Measurements from ENCODE around the gene UCP3.

The UCP3 gene

DNA sequence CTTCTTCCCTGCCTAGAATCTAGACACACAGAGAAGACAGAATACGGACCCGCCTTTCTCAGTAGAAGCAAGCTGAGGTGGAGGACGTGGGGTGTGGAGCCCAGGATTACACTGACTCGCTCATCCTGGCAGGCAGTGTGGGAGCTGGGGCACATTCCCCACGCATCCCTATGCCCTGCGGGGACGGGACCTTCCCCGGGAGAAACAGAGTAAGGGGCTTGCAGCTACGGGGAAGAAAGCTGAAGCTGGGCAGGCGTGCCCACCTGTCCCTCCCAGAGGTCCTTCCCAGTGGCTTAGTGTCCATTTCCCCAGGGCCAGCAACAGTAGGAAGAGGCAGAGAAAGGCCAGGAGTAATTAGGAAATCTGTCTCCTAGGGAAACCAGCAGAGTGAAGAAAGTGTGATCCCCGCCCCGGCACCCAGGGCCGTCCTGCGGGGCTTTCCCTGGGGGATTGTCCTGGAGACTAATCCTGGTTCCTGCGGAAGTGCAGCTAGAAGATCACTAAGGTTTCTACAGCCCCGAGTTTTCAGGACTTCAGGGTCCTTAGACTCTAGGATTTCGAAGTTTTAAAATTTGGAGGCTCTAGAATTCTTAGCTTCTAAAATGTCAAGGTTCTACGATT is 50.3 kb downstream of the UCP3 start:
- FAIRE-seq, result no peak
- no peak for DNase-seq (ENCODE audit: insufficient read length, low spot score)

DNA sequence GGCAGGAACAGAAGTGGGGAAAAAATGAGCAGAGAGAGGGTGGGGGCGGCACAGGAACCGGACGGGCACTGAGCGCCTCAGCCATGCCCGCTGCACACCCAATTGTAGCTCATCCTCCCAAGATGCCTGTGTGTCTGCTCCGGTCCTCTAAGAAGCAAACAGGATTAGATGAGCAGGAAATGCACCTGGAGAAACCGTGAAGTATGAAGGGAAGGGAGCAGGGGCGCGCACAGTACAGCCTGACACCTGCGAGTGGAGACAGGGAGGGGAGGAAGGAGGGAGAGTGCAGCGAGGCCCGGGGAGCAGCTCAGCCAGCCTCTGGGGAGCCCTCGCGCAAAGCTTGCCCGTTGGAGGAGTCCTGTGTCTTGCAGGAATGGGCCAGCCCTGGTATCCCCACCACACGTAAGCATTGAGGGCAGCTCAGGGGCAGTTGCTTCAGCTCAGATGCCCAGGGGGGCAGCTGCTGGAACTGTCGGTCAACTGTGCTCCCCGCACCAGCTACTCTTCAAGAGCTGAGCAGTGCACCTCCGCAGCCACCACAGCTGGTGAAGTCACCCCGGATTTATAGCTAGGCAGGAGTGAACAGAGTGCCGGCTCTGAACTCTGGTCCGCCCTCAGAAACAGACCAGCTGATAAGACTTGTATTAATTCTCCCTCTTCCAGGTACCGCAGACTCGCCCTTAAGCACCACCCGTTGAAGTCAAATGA is 51.1 kb downstream of the UCP3 start:
- FAIRE-seq, result no peak

DNA sequence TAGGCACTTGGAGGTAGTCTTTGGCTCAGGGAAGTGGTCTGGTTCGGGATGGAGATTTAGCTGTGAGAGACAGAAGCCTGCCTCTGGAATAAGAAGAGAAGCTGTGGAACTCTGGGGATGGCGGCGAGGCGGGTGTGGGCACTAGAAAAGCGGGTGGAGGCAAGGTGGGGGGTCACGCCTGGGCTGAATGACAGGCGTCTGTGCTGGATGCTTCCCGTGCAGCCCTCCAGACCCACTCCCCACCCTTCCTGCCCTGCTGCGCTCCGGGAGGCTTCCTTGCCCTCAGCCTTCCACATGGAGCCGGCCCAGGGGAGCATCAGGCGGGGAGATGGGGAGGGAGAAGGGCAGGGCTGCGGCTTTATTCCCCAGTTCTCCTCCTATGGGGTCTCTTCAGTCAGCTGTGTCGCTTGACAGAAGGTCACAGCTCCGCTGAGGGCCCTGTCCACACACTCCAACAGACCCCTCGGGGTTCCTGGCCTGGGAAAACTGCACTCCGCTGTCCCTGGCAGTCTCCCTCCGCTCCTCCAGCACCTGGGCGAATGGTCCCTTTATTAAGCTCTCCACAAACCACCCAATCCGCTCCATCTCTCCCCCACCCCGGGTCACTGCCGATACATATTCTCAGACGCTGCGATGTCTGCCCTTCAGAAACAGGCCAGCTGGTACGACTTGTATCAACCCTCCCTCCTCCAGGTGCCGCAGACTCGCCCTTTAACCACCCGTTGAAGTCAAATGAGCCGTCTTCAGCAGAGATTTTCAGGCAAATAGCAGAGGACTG is 51.8 kb downstream of the UCP3 start:
- FAIRE-seq, result no peak
- DNase-seq (ENCODE audit: insufficient read length, low spot score), result no peak

More for the DNA sequence above, 51.1 kb downstream of the UCP3 start:
- DNase-seq (ENCODE audit: insufficient read length, low spot score), result no peak

DNA sequence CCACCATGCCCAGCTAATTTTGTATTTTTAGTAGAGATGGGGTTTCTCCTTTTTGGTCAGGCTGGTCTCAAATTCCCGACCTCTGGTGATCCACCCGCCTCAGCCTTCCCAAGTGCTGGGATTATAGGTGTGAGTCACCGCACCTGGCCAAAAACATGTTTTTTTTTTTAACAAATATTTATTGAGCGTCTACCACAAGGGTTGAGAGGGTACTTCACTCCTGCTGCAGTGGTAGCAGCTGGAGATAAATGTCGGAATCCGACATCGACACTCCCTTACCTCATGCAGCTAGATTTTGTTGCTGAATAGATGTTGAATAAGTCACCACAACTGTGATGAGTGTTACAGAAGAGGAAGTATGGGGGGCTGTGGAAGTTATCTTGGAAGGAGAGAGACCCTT is 57.1 kb downstream of the UCP3 start:
- FAIRE-seq, result no peak

DNA sequence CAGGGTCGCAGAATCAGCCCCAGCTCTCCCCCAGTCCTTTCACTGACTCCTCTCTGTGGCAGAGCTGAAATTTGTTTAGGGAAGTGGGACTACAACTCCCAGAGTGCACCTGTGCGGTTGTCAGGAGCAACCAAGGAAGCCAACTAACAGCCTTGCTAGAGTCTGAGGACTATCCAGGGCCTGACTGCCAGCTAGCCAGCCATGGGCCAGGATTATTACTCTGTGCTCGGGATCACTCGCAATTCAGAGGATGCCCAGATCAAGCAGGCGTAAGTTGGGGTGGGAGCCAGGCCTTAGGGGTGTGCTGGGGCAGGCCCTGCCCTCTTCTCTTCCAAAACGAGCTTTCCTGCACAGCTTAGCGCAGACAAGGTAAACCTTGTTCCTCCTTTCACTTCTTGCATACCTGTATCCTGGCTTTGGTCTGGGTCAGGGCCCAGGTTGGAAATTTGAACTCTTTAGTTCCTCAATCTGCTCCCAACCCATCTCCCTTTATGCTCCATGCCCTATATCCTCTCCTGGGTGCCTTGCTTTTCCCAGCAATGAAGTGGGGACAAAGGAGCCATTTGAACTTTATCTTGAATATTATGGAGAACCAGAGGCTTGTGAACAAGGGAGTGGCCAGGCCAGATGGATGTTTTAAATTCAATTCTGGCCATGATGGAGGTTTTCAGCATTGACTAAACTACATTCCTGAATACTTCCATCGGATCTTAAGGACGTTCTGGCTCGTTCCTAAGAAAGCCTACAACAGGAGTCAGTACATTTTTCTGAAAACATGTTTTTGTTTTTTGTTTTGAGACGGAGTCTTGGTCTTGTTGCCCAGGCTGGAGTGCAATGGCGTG is 57.8 kb downstream of the UCP3 start, which contains the start of gene DNAJB13:
Gene DNAJB13, plus strand, starts transcription at position 158 of the 842 bp plus-strand sequence. Its CDS starts 44 bp downstream, at position 202.
- peak; percentile 70 for DNase-seq (ENCODE audit: insufficient read length, low spot score)
- no peak for FAIRE-seq

More for the DNA sequence above, 57.1 kb downstream of the UCP3 start:
- no peak for DNase-seq (ENCODE audit: insufficient read length, low spot score)
